ENCODE measurements around the gene ARHGEF17.

DNA sequence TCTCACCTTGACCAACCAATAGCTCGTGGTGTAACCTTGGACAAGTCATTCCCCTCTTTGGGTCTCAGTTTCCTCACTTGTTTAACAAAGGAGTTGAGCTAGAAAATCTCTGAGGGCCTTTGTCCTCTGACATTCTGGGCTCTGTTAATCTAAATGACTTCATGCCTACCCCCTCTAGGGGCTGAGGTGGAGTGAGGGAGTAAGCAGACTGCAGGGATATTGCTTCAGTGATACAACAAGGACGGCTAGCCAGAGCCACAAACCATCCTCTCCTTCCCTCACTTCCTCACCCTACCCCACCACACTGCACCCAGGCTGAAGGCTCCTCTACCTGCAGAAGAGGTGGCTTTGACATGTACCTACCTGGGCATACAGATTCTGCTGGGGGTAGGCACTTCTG, 103.0 kb downstream of the ARHGEF17 start:
- TF ChIP-seq HDAC6 (IDR thresholded peaks at IDR 0.05; ENCODE audit: low read depth, low read length) (no peak), EP300 (IDR thresholded peaks at IDR 0.05; ENCODE audit: borderline replicate concordance in 1 of 2, low read depth in 2 of 2, low read length in 2 of 2) (no peak)

Data from H1 (cell line).